NCI-H460 (cell line): ENCODE measurements around the gene MNX1. TPM values are rescaled to one million over a fixed set of nuclear protein-coding genes. Genes with fewer than 3 reads are reported as not detected.

ENCODE experiments used
- DNase-seq: peaks from one replicate; pipeline ENCODE4 v3.0.0-alpha.2; 2016; ENCODE audit warnings: low read depth; ENCODE audit errors: extremely low read depth
- total RNA-seq: library from RNA; depleted of rRNA; stranded (reverse); fragments of >200 nt; shearing (Covaris generic); gene quantifications from 2 replicates; pipeline ENCODE4 v1.2.3, GENCODE V29; 2014

Gene MNX1
- total RNA-seq, 1 experiment from 2014 or later = 1.8 TPM

GRCh38 chr7:157033483-157034473, 23.3 kb upstream of the MNX1 start:
- DNase-seq = no peak

GRCh38 chr7:157032644-157033482, 22.4 kb upstream of the MNX1 start:
- no peak for DNase-seq

- no peak for DNase-seq
Measured at GRCh38 chr7:157032128-157032527, 21.7 kb upstream of the MNX1 start.

DNA sequence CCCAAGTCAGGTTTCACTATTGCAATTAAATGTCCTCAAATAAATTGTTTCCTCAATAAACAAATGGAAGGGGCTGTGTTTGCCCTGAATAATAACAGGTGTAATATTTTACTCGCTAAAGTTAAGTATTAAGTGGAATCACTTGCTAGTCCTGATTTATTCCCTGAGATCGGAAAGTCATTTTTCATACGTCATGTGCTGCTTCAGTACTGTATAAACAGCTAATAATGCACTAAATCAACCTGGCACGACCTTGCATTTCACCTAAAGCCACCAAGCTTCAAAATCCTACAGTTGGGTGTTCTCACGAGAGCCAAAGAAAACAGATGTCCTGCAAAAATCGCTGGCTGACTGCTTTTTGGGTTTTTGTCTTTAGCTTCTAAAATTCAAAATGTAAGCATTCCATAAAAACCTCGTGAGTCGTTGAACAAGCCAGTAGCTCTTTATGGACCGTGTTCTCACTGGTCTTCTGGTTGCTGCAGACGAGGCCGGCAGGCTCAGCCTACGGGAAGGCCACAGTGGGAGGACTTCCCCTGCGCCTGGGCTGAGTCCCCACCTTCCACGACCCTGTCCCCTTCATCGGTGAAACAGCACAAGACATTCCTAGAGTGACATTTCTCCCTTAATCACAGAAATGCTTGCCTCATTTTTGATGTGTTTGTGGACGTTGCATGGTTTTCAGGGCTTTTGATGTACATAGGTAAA, 17.9 kb upstream of the MNX1 start:
- no peak for DNase-seq

DNA sequence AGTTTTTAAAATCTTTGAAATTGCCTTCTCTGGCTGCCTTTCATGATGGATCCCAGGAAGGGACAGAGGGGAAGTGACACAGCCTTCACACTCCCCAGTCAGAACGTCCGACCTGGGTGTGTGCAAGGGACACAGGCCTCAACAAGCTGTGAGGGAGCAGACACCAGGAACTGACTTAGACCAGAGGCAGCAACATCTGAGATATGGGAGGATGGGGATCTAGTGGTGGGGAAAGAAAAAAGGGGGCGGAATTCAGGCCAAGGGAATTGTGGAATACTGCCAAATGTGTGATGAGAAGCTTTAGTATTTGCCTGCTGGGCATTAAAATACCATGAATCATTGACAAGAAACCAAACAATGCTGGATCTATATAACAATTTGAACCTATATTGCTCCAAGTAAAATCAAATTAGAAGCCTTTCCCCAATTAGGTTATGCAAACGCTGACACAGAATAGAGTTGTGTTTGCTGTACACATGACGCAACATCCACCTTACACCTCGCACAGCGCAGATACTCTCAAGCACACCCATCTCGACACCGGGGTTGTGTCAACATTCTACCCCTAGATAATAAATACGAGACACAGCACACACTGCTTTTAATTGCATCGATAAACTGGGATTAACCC, 17.2 kb upstream of the MNX1 start:
- DNase-seq = no peak

DNA sequence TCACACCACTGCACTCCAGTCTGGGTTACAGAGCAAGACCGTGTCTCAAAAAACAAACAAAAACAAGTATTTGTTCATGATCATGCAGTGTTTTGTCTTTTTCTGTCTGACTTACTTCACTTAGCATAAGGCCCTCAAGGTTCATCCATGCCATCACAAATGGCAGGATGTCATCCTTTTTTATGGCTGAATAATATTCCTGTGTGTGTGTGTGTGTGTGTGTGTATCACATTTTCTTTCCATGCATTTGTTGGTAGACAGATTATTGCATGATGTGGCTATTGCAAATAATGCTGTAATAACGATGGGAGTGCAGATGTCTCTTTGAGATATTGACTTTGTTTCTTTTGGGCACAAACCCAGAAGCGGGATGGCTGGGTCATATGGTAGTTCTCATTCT, 14.3 kb upstream of the MNX1 start:
- no peak for DNase-seq

GRCh38 chr7:157023589-157023905, 13.1 kb upstream of the MNX1 start:
- DNase-seq = no peak

- no peak for DNase-seq
Measured at GRCh38 chr7:157022681-157023588, 12.5 kb upstream of the MNX1 start.

DNA sequence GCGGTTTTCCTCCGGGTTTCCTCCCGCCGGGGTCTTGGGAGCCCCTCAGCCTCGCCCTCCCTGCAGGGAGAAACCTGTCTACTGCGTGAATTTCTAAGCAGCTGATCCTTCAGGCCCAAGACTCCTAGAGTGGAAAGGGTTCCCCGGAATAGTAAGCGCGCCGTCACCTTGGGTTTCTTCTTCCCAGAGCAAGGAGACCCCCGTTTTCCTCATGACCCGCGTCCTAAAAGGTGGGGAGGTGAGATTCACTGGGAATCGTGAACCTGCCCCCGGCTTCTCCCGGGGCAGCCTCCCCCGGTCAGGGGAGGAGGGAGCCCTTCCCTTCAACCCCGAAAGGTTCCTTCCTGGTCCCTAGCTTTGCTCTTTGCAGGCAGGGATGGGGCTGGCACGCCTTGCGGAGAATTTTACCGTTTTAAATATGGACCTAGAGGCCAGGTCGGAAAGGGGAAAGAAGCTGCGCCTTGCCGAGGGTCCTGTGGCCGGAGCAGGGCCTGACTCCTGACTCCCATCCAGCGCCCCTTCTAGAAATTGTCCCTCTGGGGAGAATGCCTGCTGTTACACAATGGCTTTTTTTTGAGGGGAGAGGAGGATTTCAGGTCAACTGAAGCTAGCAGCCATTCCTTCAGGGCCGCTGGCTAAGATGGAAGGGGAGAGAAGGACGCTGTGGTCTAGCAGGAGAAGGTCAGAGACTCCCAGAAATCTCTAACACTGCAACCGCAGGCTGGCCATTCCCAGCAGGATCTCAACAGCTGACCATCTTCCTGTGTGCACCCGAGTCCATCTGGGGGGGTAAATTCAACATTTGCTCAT, 11.6 kb upstream of the MNX1 start:
- DNase-seq = no peak

DNA sequence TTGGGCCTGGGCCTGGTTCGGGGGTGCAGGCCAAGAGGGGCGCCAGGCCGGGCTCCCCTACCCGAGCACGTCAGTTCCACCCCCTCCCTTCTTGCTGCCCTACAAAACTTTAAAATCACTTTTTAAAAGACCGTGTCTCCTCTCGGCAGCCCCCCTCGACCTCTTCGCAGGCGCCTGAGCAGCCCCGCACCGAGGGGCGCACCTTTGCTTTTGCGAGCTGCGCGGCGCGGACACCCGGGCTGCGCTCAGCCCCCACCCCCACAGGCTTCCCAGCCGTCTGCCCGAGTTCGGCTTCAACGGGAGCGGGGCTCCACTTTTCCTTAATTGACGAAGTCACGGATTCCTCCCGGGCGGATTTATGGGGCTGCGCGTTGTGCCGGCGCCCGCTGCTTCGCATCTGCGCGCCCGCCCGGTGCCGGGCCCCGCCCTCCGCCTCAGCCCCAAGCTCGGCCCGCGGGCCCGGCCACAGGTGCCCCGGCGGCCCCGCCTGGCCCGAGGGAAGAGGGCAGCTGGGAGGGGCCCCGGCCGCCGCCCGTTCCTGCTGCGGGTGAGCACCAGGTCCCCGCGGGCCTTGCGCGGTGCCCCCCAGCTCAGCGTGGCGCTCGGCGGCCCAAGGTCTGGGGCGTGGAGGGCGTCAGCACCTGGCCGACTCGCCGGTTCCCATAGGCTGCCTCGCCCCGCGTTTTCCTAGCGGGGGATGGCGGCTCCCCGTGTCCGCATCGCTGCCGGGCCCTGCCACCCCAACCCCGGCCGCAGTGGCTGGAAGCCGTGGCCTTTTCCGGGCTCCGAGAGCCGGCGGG, 10.8 kb upstream of the MNX1 start:
- no peak for DNase-seq

GRCh38 chr7:157020514-157021070, 10.1 kb upstream of the MNX1 start:
- DNase-seq = no peak

DNA sequence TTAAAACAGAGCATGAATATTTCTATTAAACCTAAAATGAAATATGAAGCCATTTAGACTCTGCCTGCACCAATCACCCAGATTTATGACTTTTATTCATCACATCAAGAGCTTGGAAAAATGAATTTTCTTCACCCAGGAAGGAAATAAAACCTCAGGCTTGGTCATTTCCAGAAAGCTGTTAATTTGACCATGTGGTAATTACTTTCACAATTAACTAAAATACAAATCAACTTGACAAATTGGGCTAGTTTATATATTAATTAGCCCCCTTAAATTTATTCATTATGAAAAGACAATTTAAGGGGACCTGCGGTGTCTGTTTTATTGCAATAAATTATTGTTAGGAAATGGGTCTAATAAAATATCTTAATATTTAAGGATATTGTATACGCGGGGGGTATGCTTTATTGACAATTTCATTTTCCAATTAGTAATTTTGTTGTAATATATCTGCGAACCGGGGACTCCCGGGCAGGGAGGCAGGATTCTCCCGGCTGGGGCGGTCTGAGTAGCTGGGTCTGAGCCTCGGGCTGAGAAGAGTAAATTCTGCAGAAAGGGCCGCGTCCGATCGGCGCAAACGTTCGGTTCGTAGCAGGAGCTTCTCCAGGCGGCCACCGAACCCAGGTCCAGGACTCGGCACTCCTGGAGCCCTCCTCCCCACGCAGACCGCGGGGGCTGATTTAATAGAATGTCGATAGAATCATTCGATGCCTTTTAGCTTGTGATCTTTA, 9.4 kb upstream of the MNX1 start:
- no peak for DNase-seq

- no peak for DNase-seq
Measured at GRCh38 chr7:157018997-157019608, 8.6 kb upstream of the MNX1 start.

- no peak for DNase-seq
Measured at GRCh38 chr7:157018328-157018996, 8.0 kb upstream of the MNX1 start.

- no peak for DNase-seq
Measured at GRCh38 chr7:157017603-157018327, 7.3 kb upstream of the MNX1 start.
